NCI-H2171 treated with DMSO at 0.1 percent for 48 hours (cell line): Measurements from ENCODE around the gene C2orf69.

ENCODE experiments used
- DNase-seq: peaks from one replicate; lab custom pipeline; 2025; lab: John Stamatoyannopoulos, UW

C2orf69 gene

GRCh38 chr2:199914372-199914958 is 3.4 kb downstream of the C2orf69 start:
- DNase-seq = no peak

GRCh38 chr2:199916980-199917379 is 5.9 kb downstream of the C2orf69 start:
- no peak for DNase-seq

GRCh38 chr2:199922856-199923255 is 11.8 kb downstream of the C2orf69 start:
- no peak for DNase-seq

- no peak for DNase-seq
These were observed 12.8 kb downstream of the C2orf69 start for GRCh38 chr2:199923924-199924323.

GRCh38 chr2:199926806-199927205 is 15.7 kb downstream of the C2orf69 start:
- DNase-seq = no peak

GRCh38 chr2:199928226-199928625 is 17.1 kb downstream of the C2orf69 start:
- no peak for DNase-seq

- DNase-seq = no peak
These were observed 17.5 kb downstream of the C2orf69 start for GRCh38 chr2:199928626-199929025.

- no peak for DNase-seq
These were observed 18.2 kb downstream of the C2orf69 start for GRCh38 chr2:199929262-199929661.

GRCh38 chr2:199932312-199932855 is 21.3 kb downstream of the C2orf69 start:
- DNase-seq = no peak

- DNase-seq = no peak
These were observed 22.4 kb downstream of the C2orf69 start for GRCh38 chr2:199933466-199933865.

GRCh38 chr2:199936554-199936953 is 25.5 kb downstream of the C2orf69 start:
- no peak for DNase-seq

- peak; percentile 78 for DNase-seq
These were observed 29.3 kb downstream of the C2orf69 start for GRCh38 chr2:199940373-199940772.

GRCh38 chr2:199943373-199943772 is 32.3 kb downstream of the C2orf69 start:
- DNase-seq = no peak

- no peak for DNase-seq
These were observed 35.1 kb downstream of the C2orf69 start for GRCh38 chr2:199946196-199946595.

- no peak for DNase-seq
These were observed 35.7 kb downstream of the C2orf69 start for GRCh38 chr2:199946836-199947235.

GRCh38 chr2:199950396-199950795 is 39.3 kb downstream of the C2orf69 start:
- DNase-seq = no peak

- DNase-seq = no peak
These were observed 39.9 kb downstream of the C2orf69 start for GRCh38 chr2:199951023-199951422.

GRCh38 chr2:199955007-199955338 is 43.9 kb downstream of the C2orf69 start:
- no peak for DNase-seq

GRCh38 chr2:199955339-199956061 is 44.4 kb downstream of the C2orf69 start, which contains the start of the genes MAIP1 and TYW5:
TSS of gene MAIP1 (plus strand) at chr2:199955582. CDS start at chr2:199955799, 217 bp downstream.
TSS of gene TYW5 (minus strand) at chr2:199955491. CDS start at chr2:199955470, 21 bp downstream.
- DNase-seq = peak; percentile 96

- peak; percentile 52 for DNase-seq
These were observed 44.9 kb downstream of the C2orf69 start for GRCh38 chr2:199956062-199956380.

- no peak for DNase-seq
These were observed 46.9 kb downstream of the C2orf69 start for GRCh38 chr2:199958014-199958413.

- no peak for DNase-seq
These were observed 51.1 kb downstream of the C2orf69 start for GRCh38 chr2:199962203-199962602.

GRCh38 chr2:199966405-199966804 is 55.3 kb downstream of the C2orf69 start:
- DNase-seq = no peak

- no peak for DNase-seq
These were observed 55.9 kb downstream of the C2orf69 start for GRCh38 chr2:199966976-199967375.
